ENCODE results near the gene DISP2. TPM values are rescaled to one million over a fixed set of nuclear protein-coding genes. Genes with fewer than 3 reads are reported as not detected.
A peak's percentile ranks its signal among the peaks of the same experiment; 100 is the strongest.

DISP2 gene
- total RNA-seq, 1 experiment from 2014 or later: 0.22 TPM

DNA sequence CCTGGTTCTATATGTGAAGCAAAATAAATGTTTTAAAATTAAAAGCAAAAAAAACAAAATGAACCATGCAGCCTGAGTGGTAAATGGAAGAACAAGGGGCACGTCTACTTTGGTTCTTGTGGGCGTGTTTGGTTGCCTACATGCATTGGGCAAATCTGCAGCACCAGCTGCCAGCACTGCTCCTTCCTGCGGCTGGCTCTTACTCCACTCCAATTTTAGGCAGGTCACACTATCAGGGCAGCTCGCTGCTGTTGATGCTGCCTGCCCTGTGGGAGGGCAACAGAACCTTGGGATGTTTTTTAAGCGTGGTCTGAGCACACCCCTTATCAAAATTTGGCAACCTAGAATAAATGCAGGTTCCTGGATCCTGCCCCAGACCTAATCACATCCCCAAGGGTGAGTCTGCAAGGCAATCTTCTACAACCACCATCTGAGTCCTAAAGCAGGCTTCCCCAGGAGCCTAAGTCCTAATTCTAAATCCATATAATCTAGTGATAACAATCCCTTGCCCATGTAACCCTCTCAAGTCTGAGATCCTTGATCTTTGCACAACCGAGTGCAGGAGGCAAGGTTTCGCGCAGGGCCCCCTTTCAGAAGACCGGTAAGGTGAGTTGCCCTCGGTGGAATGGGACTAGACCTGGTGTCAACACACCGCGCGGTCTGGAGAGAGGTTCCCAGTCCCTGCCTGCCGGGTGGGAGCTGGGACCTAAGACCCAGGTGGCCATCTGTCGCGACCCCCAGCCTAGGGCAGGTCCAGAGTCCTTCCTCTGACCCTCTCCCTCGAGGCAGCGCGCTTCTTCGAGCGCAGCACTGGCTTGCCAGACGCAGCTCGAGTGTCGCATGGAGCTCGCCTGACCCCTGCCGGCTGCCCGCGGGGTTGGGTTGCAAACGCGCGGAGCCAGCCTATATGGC, 63.5 kb downstream of the DISP2 start:
- Histone ChIP-seq H3K4me3 (no peak overlapping the region), H3K27ac (no peak overlapping the region), H3K4me1 (peaks cover 24% of the 10 kb centered on the region), H3K9me3 (replicated peaks) (no peaks in the 10 kb centered on the region), H3K36me3 (peaks cover 3% of the 10 kb centered on the region; the same call in 1 of the 2 replicates), H3K27me3 (no peaks in the 10 kb centered on the region)
- peak; percentile 46 to 61 for DNase-seq

DNA sequence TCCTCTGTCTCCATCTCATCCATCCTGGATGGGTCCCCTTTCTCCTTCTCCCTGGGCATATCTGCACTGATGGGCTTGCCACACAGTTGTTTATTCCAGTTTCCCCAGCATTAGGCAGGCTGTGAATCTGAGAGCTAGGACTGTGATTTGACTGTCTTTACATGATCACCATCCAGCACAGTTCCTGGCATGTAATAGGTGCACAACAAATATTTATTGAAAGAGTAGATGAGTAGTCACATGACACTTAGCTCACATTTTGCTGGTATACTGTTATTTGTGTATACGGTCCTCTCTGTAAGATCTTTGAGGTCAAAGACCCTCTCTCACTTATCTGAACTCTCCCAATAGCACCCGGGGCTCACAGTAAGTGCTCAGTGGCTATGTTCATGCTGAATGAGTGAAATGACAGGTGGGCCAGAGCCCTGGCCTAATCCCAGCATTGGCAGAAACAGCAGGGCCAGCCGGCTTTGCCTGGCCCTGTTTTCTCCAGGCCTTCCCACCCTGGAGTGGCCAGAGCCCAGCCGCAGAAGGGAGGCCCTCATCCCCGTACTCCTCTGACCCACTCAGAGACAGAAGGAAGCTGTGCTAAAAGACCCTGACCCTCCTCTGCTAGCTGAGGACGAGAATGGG, 66.6 kb downstream of the DISP2 start:
- peak overlapping the region; percentile 37 for H3K27ac ChIP-seq
- no peak overlapping the region for H3K4me3 ChIP-seq
- no peaks in the 10 kb centered on the region for H3K36me3 ChIP-seq
- peaks cover 24% of the 10 kb centered on the region for H3K4me1 ChIP-seq
- H3K27me3 ChIP-seq: no peaks in the 10 kb centered on the region; the same call in 1 of the 2 replicates
- peak; percentile 74 to 89 for DNase-seq
- H3K9me3 ChIP-seq (replicated peaks): no peaks in the 10 kb centered on the region

DNA sequence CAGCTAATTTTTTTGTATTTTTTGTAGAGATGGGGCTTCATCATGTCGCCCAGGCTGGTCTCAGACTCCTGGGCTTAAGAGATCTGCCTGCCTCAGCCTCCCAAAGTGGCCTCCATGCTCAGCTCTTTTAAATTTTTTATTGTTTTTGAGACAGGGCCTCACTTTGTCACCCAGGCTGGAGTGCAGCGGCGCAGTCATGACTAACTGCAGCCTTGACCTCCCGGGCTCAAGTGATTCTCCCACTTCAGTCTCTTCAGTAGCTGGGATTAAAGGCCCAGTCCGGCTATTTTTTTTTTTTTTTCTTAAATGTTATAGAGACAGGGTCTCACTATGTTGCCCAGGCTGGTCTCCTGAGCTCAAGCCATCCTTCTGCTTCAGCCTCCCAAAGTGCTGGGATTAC, 67.7 kb downstream of the DISP2 start:
- no peak for DNase-seq

DNA sequence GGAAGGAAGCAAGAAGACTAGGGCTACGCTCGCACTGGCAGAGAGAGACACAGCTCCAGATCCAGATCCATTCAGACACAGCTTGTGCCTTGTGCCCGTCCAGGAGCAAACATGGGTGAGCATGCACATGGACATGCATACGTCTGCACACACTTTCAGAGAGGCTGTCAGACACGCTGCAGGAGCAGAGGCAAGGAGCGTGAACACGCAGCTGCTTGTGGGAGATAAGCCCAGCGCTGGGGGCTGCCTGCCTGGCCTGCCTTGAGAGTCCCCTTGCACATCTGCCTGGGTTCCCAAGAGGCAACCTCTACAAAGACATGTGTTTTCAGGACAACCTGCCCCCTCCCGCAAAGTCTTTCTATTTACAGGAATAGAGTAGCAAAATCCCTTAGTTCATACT, 69.2 kb downstream of the DISP2 start:
- H3K27me3 ChIP-seq: no peaks in the 10 kb centered on the region; the same call in 1 of the 2 replicates
- no peak overlapping the region for H3K4me3 ChIP-seq
- H3K36me3 ChIP-seq: no peaks in the 10 kb centered on the region
- peaks cover 13% of the 10 kb centered on the region for H3K4me1 ChIP-seq
- no peak overlapping the region for H3K27ac ChIP-seq
- H3K9me3 ChIP-seq (replicated peaks): no peaks in the 10 kb centered on the region
- DNase-seq: no peak

More for the DNA sequence above, 67.7 kb downstream of the DISP2 start:
- no peaks in the 10 kb centered on the region for H3K9me3 ChIP-seq (replicated peaks)
- H3K36me3 ChIP-seq: no peaks in the 10 kb centered on the region
- no peak overlapping the region for H3K27ac ChIP-seq
- peaks cover 24% of the 10 kb centered on the region for H3K4me1 ChIP-seq
- no peaks in the 10 kb centered on the region; the same call in 1 of the 2 replicates for H3K27me3 ChIP-seq
- no peak overlapping the region for H3K4me3 ChIP-seq

DNA sequence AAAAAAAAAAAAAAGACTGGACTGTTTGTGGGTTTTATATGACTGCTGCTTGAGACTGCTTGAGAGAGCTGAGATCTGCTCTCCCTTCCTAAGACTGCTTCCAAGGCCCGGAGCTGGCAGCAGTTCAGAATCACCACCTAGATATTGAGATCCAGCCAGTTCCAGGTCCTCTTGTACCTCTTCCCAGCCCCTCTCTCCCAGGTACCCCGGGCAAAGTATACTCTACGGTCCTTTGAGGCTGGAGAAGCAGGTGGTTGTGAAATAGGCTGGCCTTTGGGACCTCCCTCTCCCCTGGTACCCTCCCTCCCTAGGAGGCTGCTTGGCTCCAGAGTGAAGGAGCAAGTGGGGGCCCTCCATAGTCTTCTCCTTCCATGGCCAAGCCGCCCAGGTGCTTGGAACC, 70.2 kb downstream of the DISP2 start:
- no peaks in the 10 kb centered on the region; the same call in 1 of the 2 replicates for H3K27me3 ChIP-seq
- H3K27ac ChIP-seq: no peak overlapping the region
- no peaks in the 10 kb centered on the region for H3K9me3 ChIP-seq (replicated peaks)
- no peak for DNase-seq
- H3K4me1 ChIP-seq: peaks cover 13% of the 10 kb centered on the region
- no peaks in the 10 kb centered on the region for H3K36me3 ChIP-seq
- no peak overlapping the region for H3K4me3 ChIP-seq

Other genes starting within 250 kb of the DISP2 start
- gene BMF, start 249.3 kb upstream of the DISP2 start, total RNA-seq (2014; rRNA removed; shearing (Covaris generic)): 6.5 and 6.7 TPM in 2 replicates
- gene BUB1B, start 197.2 kb upstream of the DISP2 start, total RNA-seq (2014; rRNA removed; shearing (Covaris generic)): 90.7 and 105 TPM in 2 replicates
- gene PAK6, start 119.2 kb upstream of the DISP2 start, total RNA-seq (2014; rRNA removed; shearing (Covaris generic)): not detected in 2 replicates
- 0.12 and 0.35 TPM in 2 replicates for gene ANKRD63, start 75.2 kb upstream of the DISP2 start, total RNA-seq (2014; rRNA removed; shearing (Covaris generic))
- 2.0 and 2.9 TPM in 2 replicates for gene PLCB2, start 50.3 kb upstream of the DISP2 start, total RNA-seq (2014; rRNA removed; shearing (Covaris generic))
- 23.4 and 24.1 TPM in 2 replicates for gene INAFM2, start 34.5 kb upstream of the DISP2 start, total RNA-seq (2014; rRNA removed; shearing (Covaris generic))
- gene CCDC9B, start 17.3 kb upstream of the DISP2 start, total RNA-seq (2014; rRNA removed; shearing (Covaris generic)): 2.4 and 3.2 TPM in 2 replicates
- not detected in 2 replicates for gene PHGR1, start 7.2 kb upstream of the DISP2 start, total RNA-seq (2014; rRNA removed; shearing (Covaris generic))
- gene KNSTRN, start 24.5 kb downstream of the DISP2 start, total RNA-seq (2014; rRNA removed; shearing (Covaris generic)): 92.2 and 93.9 TPM in 2 replicates
- gene IVD, start 47.6 kb downstream of the DISP2 start, total RNA-seq (2014; rRNA removed; shearing (Covaris generic)): 34.9 and 36.7 TPM in 2 replicates
- gene BAHD1, start 82.7 kb downstream of the DISP2 start, total RNA-seq (2014; rRNA removed; shearing (Covaris generic)): 10.9 and 11.0 TPM in 2 replicates
- 36.7 and 39.4 TPM in 2 replicates for gene CHST14, start 112.8 kb downstream of the DISP2 start, total RNA-seq (2014; rRNA removed; shearing (Covaris generic))
- 15.3 and 16.8 TPM in 2 replicates for gene CCDC32, start 206.8 kb downstream of the DISP2 start, total RNA-seq (2014; rRNA removed; shearing (Covaris generic))
- gene RPUSD2, start 211.1 kb downstream of the DISP2 start, total RNA-seq (2014; rRNA removed; shearing (Covaris generic)): 17.0 and 19.0 TPM in 2 replicates
- 93.7 and 100 TPM in 2 replicates for gene KNL1, start 236.0 kb downstream of the DISP2 start, total RNA-seq (2014; rRNA removed; shearing (Covaris generic))